ENCODE measurements around the gene SLC7A5.
"Not testable (repeated sequence)": the region's sequence is repeated elsewhere in the genome, so short reads cannot be mapped to it uniquely, and the experiment has no call there.

The SLC7A5 gene

DNA sequence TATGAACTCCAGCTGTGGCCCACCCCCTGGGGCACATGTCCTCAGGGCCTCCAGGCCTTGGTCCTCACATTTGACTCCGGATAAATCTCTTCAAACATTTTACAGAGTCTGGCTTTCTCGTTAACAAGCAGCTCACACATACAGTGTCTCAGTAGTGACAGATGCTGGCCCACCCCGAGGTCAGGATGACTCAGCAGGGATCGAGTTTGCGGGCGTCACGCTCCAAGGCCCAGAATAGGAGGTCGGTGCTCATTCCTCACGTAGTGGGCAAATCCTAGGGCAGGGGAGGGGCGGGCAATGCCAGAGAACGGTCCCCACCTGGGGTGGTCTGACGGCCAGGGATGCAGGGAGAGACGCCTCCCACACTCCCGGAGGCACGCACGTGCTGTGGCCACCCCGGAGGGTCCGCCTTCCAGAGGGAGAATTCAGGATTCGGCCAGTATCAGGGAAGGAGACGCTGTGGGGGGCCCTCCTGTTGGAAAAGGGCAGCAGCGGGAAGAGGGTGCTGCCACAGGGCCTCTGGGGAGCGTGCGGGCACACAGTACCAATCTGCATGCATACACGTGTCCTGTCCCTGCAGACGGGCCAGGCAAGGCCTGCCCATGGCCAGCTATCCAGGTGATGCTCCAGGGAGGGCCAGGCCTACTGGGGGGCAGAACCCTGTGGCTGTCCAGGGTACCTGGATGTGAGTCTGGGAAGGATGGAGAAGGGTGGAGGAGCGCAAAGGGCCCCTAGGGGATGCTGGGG is 8.6 kb downstream of the SLC7A5 start:
- DNase-seq: no peak

DNA sequence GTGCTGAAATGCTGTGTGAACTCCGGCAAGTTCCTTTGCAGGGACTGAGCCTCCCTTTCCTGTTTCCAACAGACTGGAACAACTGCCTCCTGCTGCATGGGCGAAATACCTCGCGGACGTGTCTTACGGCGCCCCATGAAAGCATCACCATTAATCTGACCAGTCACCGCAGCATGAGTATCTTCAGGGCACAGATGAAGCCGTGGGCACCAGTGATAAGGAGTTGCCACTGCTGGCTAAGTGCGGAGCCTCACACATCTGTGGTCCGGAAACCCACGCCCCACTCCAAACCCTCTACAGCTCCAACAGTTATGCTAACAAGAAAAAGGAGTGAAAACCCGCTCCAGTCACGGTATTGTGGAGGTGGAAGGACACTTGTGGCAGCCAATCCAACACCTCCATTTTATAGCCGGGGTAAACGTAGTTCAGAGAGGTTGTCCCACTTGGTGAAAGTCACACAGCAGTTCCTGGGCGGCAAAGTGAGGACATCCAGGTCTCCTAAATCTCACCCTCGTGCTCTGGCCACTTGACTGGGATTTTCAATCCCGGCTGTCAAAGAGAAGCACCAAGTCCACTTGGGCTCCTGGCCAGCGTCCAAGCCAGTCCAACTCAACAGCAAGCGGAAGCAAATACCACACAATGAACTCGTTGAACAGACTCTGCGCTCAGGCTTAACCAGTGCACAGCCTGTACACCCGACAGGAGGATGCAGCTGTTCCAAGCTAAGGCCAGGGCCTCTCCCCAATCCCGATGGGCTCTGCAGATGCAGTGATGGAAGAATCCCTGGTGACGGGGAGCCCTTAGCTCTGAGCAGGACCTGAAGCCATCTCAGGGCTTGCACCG is 10.9 kb downstream of the SLC7A5 start:
- DNase-seq: not testable (repeated sequence)

GRCh38 chr16:87856791-87857228 is 12.5 kb downstream of the SLC7A5 start:
- no peak for DNase-seq

GRCh38 chr16:87855852-87856715 is 13.2 kb downstream of the SLC7A5 start:
- DNase-seq: peak; percentile 60

GRCh38 chr16:87854907-87855683 is 14.2 kb downstream of the SLC7A5 start:
- no peak for DNase-seq

GRCh38 chr16:87854053-87854906 is 15.0 kb downstream of the SLC7A5 start:
- no peak for DNase-seq

DNA sequence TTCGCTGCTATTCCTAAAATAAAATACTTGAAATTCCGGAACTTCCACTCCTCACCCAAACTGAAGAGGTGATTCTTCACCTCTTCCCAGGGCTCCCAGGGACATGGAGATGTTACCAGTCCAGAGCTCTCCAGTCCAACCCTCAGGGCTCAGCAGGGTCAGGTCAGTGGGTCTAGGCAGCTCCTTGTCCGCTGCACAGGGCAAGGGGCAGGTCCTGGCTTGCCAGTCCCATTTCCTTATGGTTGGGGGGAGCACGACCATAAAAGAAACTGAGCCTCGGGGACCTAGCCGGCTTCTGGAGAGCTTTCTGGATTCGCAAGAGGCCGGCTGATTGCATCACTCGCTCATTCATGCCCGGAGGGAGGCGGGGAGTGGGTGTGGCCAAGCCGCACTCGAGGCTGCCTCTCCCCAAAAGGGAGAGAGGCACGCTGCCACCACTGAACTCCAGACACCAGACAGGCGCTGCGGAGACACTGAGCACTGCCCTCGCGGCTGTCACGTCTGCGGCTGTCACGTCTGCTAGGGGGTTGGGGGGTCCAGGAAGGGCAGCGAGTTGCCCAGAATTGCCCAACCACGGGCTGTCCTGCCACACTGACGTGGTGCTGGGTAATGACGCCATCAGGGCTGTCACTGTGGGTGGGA is 15.8 kb downstream of the SLC7A5 start:
- peak; percentile 95 for DNase-seq

GRCh38 chr16:87851601-87852000 is 17.7 kb downstream of the SLC7A5 start:
- DNase-seq: no peak

DNA sequence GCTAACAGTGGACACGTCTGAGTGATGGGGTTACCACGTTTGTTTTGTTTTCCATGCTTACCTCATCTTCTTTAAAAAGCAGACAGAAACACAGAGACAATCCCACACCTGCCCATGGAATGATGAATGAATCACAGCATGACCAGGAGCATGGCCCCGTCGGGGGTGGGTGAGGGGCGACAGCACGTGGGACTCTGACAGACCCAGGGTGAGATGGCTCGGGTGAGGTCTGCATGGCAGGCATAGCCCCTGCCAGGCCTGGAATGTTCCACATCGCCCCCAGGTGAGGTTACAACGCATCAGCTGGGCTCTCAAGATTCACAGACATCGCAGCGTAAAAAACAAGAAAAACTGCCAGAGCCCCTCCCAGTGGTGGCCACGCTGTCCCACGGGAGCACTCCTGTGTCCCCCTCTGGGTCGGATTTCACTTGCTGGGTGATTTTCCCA is 18.1 kb downstream of the SLC7A5 start:
- DNase-seq: no peak

DNA sequence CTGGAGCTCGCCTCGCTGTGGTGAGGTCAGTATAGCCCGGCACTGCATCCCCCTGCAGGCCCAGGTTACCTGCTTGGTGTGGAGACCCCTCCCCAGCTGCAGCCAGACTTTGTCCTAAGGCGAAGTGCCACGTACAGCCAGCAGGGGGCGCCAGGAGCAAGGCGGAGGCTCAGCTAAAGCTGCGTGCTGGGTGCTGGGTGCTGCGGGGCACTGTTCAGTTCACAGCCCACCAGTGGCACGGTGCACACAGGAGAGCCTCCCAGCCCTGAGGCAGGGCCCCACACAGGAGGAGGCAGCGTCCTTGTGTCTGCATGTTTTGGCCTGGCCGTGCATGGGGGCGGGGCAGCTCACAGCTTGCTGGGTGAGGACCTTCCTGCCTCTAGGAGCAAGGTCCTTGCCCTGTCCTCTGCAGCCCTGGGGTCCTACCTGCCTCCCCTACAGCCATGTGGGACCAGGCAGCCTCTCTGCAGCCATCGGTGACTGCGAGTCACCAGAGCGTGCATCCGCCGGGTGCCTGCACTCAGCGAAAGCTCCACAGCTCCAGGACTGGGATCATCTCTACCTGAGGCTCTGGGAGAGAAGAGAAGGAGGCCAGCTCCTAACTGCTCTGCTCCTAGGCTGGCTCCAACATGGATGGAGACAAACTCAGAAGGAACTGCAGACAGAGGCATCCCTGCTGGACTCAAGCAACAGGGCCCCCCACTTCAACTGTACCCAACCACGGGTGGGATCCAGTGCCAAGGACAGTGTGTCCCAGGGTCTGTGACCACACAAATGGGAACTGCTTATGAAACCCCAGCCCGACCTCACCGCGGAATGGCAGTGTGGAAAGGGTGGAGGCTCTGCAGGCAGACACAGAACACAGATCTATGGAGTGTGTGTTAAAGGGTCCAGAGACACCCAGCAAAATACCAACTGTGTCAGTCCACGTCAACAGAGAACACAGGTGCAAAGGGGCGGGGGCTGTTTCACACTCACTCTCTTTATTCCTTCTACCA is 19.0 kb downstream of the SLC7A5 start:
- peak; percentile 80 for DNase-seq

DNA sequence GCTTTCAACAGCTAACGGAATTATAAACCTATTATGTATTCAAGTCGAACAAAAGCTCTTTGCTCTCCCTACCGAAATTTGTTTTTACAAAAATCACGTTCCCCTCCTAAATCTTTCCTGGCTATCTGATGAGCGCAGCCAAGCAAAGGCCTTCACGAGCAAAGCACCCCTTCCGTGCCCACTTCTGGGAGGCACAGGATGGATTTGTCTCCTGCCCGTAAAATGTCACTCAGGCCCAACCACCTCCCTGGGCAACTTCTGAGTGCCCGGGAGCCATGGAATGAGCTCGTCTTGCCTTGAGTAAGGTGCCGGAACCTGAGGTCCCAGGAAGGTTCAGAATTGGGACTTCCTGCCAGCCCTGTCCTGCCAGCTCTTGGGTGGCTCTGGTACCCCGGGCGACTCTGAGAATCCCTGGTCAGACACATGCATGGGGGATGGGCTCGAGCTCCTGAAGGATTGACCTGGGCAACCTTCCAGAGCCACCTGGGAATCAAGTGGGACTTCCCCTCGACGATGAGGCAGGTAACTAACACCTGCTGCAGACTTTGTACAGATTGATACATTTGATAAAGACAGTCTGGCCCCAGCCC is 19.8 kb downstream of the SLC7A5 start:
- DNase-seq: no peak

GRCh38 chr16:87848676-87849345 is 20.5 kb downstream of the SLC7A5 start:
- DNase-seq: no peak

GRCh38 chr16:87847785-87848675 is 21.3 kb downstream of the SLC7A5 start:
- no peak for DNase-seq

- DNase-seq: no peak
Measured at GRCh38 chr16:87847467-87847784, 21.9 kb downstream of the SLC7A5 start.

- no peak for DNase-seq
Measured at GRCh38 chr16:87846705-87847466, 22.4 kb downstream of the SLC7A5 start.

DNA sequence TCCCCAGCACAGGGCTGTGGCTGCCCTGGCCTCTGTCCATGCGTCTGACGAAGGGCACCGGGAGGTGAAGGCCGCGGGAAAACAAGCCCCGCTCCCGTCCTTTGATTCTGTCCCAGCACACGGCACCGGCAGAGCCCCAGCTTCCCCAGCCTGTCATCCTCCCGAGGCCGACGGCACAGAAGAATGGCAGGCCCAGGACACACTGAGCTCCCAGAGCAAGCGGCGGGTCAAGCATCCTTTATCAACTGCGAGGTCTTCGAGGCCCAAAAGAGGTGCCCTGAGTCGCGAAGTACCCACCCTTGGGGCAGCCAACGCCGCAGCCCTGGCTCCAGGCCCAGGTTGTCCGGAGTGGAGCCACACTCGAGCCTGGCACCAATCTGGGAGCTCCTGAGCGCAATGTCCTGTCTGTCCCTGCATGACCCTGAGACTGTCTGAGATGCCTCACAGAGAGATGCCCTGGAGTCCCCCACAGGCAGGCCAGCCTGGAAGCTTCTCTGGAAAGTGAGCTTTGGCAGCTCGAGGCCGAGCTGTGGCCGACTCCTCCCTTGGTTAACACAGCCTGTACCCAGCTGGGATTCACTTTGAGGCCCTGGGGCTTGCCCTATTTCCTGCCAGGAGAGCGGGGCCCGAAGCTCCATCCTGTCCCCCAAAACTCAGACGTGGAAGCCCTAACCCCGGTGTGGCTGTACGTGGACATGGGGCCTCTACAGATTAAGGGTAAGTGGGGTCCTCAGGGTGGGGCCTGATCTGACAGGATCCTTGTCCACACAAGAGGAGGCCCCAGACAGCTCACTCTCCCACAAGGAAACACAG is 23.3 kb downstream of the SLC7A5 start:
- no peak for DNase-seq
